HG02571 (cell line): ENCODE data around the gene ELN.

Source experiments
- ATAC-seq: cut with Tn5 transposase; IDR thresholded peaks from one replicate; pipeline ENCODE4 v1.9.1; 2021; ENCODE audit warnings: mild to moderate bottlenecking, moderate library complexity; ENCODE audit not compliant: unreplicated experiment

ELN gene

DNA sequence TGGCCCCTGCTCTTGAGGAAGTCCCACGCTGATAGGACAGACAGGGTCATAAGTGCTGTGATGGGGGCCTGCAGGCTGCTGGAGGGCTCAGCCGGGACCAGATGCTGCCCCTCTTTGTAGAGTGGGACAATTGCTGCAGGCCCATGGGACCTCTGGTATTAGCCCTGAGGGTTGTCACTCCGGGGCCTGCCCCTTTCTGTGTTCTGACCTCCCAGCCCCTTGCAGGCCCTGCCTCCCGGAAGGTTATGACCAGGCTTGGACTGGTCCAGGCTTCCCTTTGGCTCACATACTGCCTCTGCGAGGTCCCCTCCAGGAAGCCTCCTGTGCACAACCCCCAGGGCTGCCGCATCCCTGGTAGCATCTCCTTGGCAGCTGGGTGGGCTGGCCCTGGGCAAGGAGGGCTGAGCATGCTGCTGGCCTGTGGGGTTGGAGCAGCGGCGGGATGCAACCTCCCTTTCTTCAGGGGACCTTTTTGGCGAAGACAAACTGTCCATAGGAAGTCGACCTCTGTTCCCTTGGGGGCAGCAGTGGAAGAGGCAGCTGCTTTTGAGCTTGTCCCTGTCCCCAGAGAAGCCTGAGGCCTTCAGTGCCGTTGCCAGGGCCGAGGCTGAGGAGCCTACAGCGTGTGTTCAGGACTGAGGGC lies 64.5 kb downstream of the ELN start:
- no peak for ATAC-seq

DNA sequence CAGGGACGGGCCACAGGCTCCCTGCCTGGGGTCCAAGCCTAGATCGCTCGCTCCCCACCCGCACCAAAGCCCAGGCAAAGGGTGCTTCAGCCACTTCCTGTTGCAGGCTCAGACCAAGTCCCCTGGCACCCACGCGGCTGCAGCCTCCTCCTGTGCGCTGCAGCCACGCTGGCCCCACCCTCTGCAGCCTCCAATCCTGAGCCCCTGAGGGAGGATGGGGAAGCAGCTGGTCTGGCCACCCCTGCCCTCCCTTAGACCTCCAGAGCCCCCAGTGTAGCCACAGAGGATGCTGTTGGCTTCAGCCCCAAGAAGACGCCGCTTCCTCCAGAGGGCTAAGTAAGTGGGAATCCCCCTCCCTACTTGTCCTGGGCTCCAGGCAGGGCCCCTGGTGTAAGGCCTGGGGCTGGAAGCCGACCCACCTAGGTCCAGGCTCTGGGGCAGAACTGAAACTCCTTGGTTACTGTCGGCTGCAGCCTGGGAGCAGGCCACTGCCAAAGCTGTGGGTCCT lies 65.0 kb downstream of the ELN start:
- ATAC-seq = peak; percentile 61

DNA sequence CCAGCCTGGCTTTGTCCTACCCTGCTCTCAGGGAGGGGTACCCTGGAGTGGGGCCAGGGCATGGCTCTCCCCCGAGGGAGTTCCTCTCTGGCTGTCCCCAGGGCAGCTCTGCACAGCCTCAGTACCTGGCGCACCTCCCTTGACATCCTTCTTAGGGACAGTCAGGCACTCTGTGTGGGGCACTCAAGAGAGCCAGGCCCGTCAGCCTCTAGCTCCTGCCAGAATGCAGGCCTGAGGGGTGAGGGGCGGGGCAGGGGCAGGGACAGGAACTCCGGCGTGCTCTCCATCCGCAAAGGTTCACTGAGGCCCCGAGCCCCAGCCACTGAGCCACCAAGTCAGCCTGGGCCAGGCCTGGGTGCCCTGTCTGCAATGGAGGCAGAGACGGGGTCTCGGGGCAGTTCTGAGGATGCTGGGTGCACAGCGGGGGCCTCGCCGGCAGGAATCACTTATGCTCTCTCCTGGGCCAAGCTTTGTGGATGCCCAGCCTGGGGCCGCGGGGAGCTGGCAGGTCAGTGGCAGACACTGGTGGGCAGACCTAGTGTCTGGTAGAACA lies 65.8 kb downstream of the ELN start:
- ATAC-seq = peak; percentile 1

DNA sequence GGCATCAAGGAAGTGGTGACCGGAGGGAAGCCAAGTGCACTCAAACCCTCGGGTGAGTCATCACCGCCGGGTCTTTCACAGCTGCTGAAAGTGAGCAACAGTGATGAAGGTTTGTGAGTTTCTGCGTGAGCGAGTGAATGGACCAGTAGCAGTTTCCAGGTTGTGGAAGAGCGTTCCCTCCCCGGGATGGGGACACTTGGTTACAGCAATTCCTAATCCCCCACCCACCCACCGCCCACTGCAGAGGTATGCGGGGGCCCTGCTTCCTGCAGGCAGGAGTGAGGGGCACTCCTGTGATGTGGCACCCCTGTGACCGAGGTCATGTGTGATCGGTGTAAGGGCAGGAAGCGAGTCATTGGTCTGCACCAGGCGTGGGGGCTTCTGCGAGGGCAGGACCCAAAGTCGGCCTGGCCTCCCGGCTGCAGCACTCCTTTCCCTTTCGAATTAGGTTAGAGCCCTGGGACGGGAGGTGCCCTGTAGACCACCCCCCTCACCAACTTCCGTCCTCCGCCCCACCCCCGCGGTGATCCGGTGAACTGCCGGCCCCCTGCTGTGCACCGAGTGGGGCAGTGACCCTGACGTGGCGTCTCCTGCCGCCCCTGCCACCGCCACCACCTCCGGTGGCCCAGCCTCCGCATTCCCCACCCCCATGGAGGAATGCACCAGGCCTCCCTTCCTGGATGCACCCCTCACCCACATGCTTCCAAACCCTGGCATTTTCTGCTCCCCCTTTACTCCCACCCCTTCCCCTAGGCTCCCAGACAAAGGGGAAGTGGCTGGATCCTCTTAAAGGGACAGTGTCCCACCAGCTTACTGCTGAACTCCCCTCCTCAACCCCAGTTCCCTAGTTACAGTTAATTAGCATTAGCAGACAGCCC lies 66.5 kb downstream of the ELN start:
- ATAC-seq = peak; percentile 55

DNA sequence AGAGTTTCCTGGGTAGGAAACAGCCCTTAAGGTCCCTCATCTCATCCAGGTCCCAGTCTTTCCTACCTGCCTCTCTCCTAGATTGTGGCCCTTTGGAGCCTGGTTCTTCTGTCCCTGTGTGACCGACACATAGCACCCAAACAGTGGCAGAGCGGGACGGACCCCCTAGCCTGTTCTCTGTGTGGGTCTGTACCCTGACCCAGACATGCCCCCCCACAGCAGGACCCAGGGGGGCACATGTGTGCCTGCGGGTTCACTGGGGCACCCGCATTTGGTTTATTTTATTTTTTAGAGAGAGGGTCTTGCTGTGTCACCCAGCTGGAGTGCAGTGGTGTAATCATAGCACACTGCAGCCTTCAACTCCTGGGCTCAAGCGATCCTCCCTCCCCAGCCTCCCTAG lies 67.2 kb downstream of the ELN start:
- ATAC-seq = no peak

DNA sequence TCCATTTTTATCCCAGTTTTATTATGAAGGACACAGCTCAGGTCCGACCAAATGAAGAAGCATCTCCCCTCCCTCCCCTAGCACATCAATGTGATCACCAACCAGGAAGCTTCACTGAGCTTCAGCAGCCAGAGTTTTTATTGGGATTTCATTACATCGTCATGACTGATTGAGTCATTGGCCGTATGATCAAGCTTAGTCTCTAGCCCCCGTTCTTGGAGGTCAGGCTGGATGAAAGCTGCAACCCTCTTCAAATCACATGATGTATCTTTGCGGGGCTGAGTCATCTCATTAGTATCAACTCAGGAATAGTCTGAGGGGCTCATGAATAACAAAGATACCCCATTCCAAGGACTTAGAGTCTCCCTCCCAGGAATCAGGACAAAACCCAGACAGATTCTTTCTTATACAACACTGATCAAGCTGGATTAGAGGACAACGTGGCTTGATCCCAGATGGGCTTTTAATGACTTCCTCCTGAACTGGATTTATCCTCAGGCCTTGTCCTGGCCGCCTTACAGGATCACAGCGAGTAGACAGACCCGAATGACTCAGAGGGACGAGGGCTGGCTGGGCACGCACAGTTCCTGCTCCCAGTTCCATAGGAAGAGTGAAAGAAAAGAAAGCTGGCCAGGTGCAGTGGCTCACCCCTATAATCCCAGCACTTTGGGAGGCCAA lies 70.1 kb downstream of the ELN start:
- ATAC-seq = no peak

DNA sequence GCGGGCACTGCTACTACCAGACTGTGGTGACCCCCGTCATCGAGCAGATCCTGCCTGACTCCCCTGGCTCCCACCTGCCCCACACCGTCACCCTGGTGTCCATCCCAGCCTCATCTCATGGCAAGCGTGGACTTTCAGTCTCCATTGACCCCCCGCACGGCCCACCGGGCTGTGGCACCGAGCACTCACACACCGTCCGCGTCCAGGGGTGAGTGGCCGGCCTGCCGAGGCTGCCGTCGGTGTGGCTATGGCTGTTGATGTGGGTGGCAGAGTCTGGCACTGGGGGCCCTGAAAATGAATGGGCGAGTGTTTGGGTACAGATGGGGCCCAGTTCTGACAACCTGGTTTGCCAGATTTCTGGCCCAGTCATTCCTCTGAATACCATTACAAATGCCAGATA lies 71.1 kb downstream of the ELN start:
- no peak for ATAC-seq

DNA sequence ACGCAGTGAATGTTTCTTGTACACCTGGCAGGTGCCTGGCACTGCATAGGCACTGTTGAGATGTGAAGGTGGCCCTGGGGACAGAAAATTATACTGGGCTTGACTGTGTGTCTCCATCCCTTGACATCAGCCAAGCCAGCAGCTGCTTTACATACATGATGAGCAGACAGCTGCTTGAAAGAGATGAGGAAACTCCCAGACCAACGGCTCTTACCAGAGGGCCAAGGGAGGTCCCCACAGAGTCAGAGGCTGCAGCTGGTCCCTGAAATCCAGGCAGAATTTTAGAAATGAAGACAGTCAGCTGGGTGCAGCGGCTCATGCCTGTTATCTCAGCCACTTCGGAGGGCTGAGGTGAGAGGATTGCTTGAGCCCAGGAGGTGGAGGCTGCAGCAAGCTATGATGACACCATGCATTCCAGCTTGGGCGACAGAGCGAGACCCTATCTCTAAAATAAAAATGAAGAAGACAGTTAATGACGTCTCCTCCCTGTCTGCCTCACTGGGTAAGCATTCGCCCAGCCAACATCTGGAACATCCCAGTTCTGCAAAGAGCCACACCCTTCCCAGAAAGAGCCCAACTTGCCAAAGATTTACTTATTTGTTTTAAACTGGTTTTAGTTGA lies 73.2 kb downstream of the ELN start:
- ATAC-seq = peak; percentile 89

DNA sequence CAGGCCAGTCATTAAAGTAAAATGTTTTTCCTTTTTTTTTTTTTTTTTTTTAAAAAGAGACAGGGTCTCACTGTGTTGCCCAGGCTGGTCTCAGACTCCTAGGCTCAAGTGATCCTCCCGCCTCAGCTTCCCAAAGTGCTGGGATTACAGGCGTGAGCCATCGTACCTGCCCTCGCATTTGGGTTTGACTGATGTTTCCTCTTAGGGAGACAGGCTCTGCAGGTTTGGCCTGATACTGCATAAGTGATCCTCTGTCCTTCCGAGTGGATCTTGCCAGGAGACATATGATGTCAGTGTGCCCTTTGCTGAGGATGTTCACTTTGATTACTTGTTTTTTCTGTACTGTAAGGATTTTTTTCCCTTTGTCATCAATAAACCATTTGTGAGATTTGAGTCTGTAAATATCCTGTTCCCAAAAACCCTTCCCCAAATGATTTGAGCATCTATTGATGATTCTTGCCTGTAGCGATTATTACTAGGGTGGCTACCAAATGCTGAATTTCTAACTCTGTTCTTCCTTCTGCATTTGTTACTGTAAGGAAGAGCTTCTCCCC lies 75.3 kb downstream of the ELN start:
- no peak for ATAC-seq

DNA sequence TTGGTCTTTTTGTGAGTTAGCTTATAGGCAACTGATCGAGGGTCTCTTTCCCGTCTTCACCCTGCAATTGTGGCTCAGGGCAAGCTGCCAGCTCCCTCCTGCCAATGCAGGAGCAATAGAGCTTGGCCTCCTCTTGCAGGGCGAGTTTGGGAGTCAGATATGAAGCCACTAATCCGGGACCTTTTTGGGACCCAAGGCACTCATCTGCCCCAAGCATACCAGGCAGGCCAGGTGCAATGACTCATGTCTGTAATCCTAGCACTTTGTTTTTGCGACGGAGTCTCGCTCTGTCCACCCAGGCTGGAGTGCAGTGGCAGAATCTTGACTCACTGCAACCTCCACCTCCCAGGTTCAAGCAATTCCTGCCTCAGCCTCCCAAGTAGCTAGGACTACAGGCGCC lies 76.7 kb downstream of the ELN start:
- no peak for ATAC-seq

DNA sequence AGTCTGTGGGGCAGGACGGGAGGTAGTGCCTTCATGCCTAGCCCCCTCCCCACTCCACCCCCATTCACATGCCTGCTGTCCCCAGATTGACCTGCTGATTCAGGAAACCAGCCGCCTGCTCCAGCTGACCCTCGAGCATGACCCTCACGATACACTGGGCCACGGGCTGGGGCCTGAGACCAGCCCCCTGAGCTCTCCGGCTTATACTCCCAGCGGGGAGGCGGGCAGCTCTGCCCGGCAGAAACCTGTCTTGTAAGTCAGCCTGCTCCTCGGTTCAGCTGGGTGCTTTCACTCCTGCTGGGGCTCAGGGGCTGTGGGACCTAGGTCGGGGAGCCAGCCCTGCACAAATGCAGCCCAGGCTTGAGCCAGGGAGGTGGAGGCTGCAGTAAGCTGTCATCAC lies 78.0 kb downstream of the ELN start:
- ATAC-seq = no peak

DNA sequence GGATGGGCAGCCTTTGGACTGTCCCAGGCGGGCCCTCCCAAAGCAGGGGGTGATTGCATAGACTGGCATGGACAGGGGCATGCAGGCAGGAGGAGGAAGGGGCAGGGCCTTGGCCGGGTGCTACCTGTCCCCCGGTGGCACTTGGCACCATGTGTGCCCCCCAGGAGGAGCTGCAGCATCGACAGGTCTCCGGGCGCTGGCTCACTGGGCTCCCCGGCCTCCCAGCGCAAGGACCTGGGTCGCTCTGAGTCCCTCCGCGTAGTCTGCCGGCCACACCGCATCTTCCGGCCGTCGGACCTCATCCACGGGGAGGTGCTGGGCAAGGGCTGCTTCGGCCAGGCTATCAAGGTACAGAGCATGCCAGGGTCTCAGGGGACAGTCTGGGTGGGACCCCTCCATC lies 78.9 kb downstream of the ELN start:
- ATAC-seq = no peak

DNA sequence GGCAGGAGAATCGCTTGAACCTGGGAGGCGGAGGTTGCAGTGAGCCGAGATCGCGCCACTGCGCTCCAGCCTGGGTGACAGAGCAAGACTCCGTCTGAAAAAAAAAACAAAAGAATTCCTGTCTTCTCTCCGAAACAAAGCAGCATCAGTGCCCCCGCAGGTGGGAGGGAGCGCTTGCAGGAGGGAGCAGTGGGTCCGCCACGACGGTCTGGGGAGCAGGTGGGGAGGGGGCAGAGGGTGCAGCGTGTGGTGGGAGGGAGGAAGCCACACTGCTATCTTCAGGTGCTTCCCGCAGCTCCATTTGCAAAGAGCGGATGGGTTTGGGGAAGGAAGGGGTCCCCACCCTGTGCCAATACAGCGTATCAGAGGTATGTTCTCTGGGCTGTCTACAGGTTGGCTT lies 87.4 kb downstream of the ELN start:
- no peak for ATAC-seq

DNA sequence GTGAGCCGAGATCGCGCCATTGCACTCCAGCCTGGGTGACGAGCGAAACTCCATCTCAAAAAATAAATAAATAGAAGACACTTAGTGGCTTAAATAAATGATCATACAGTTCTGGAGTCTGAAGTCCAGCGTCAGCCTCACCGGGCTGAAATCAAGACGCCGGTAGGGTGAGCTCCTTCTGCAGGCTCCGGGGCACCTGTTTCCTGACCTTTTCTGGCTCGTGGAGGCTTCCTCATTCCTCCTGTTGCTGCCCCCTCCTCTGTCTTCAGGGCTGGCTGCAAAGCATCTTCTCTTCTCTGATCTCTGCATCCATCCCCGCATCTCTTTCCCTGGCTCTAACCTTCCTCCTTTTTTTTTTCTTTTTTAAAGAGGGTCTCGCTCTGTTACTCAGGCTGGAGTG lies 88.4 kb downstream of the ELN start:
- no peak for ATAC-seq
